GM21529 (cell line): ENCODE measurements around the gene TMEM229B.
"Not testable (repeated sequence)": the region's sequence is repeated elsewhere in the genome, so short reads cannot be mapped to it uniquely, and the experiment has no call there.

Experiments
- ATAC-seq: cut with Tn5 transposase; IDR thresholded peaks from one replicate; pipeline ENCODE4 v1.9.1; 2021; ENCODE audit not compliant: unreplicated experiment

Gene TMEM229B

GRCh38 chr14:67459336-67459735 is 29.2 kb downstream of the TMEM229B start:
- ATAC-seq, result no peak

- no peak for ATAC-seq
Measured at GRCh38 chr14:67457782-67458181, 30.7 kb downstream of the TMEM229B start.

- no peak for ATAC-seq
Measured at GRCh38 chr14:67456732-67457131, 31.8 kb downstream of the TMEM229B start.

GRCh38 chr14:67453575-67454300 is 34.8 kb downstream of the TMEM229B start:
- no peak for ATAC-seq

- ATAC-seq, result not testable (repeated sequence)
Measured at GRCh38 chr14:67451667-67452066, 36.9 kb downstream of the TMEM229B start.

GRCh38 chr14:67449096-67449495 is 39.4 kb downstream of the TMEM229B start:
- no peak for ATAC-seq

GRCh38 chr14:67447033-67447381 is 41.5 kb downstream of the TMEM229B start:
- ATAC-seq, result no peak

- no peak for ATAC-seq
Measured at GRCh38 chr14:67446371-67447032, 42.0 kb downstream of the TMEM229B start.

- ATAC-seq, result no peak
Measured at GRCh38 chr14:67444395-67444794, 44.1 kb downstream of the TMEM229B start.

- no peak for ATAC-seq
Measured at GRCh38 chr14:67442139-67442906, 46.2 kb downstream of the TMEM229B start.

GRCh38 chr14:67441672-67442071 is 46.8 kb downstream of the TMEM229B start:
- no peak for ATAC-seq

- no peak for ATAC-seq
Measured at GRCh38 chr14:67441256-67441655, 47.3 kb downstream of the TMEM229B start.

- ATAC-seq, result no peak
Measured at GRCh38 chr14:67440513-67440912, 48.0 kb downstream of the TMEM229B start.

- no peak for ATAC-seq
Measured at GRCh38 chr14:67438969-67439368, 49.6 kb downstream of the TMEM229B start.

GRCh38 chr14:67436006-67436866 is 52.3 kb downstream of the TMEM229B start:
- no peak for ATAC-seq

- no peak for ATAC-seq
Measured at GRCh38 chr14:67435603-67436002, 52.9 kb downstream of the TMEM229B start.

- ATAC-seq, result no peak
Measured at GRCh38 chr14:67432050-67432564, 56.4 kb downstream of the TMEM229B start.

GRCh38 chr14:67429510-67430205 is 58.9 kb downstream of the TMEM229B start:
- no peak for ATAC-seq

- no peak for ATAC-seq
Measured at GRCh38 chr14:67428501-67429031, 60.0 kb downstream of the TMEM229B start.
